ENCODE measurements around the gene WDR20.
"Not testable (repeated sequence)": the region's sequence is repeated elsewhere in the genome, so short reads cannot be mapped to it uniquely, and the experiment has no call there.

DNA sequence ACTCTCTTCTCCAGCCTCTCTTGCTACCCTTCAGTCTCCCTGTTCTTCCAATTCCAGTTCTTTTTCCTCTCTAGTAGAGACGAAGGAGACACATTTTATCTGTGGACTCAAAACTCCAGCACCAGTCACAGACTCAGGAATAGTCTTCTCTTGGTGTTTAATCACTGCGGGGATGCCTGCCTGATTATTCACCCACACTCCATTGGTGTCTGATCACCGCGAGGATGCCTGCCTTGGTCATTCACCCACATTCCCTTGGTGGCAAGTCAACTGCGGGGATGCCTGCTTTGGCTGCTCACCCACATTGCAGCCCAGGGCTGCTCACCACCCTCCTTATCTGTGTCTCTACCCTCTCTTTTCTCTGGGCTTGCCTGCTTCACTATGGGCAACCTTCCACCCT lies 100.8 kb downstream of the WDR20 start:
- not testable (repeated sequence) for TF ChIP-seq POLR2A (IDR thresholded peaks at IDR 0.05; ENCODE audit: low read depth, low read length); POLR2AphosphoS5 (IDR thresholded peaks at IDR 0.05; ENCODE audit: insufficient read depth, low read depth, low read length); EZH2 (IDR thresholded peaks at IDR 0.05; ENCODE audit: borderline replicate concordance, low read depth, low read length, severe bottlenecking); GATA2 (IDR thresholded peaks at IDR 0.05; ENCODE audit: insufficient read depth, insufficient read length, low read depth, low read length); FOS (IDR thresholded peaks at IDR 0.05; ENCODE audit: borderline replicate concordance, insufficient read depth, low read length)
- TF ChIP-seq, protein P1, sequence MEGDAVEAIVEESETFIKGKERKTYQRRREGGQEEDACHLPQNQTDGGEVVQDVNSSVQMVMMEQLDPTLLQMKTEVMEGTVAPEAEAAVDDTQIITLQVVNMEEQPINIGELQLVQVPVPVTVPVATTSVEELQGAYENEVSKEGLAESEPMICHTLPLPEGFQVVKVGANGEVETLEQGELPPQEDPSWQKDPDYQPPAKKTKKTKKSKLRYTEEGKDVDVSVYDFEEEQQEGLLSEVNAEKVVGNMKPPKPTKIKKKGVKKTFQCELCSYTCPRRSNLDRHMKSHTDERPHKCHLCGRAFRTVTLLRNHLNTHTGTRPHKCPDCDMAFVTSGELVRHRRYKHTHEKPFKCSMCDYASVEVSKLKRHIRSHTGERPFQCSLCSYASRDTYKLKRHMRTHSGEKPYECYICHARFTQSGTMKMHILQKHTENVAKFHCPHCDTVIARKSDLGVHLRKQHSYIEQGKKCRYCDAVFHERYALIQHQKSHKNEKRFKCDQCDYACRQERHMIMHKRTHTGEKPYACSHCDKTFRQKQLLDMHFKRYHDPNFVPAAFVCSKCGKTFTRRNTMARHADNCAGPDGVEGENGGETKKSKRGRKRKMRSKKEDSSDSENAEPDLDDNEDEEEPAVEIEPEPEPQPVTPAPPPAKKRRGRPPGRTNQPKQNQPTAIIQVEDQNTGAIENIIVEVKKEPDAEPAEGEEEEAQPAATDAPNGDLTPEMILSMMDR (IDR thresholded peaks at IDR 0.05; ENCODE audit: extremely low read depth in 1 of 2, insufficient read depth in 1 of 2, low read depth in 1 of 2, low read length in 2 of 2): not testable (repeated sequence)
- TF ChIP-seq, protein P2, sequence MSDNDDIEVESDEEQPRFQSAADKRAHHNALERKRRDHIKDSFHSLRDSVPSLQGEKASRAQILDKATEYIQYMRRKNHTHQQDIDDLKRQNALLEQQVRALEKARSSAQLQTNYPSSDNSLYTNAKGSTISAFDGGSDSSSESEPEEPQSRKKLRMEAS (IDR thresholded peaks at IDR 0.05; ENCODE audit: insufficient read depth, insufficient read length): not testable (repeated sequence)
